ENCODE measurements around the gene SAG. TPM values are rescaled to one million over a fixed set of nuclear protein-coding genes. Genes with fewer than 3 reads are reported as not detected.

SAG gene
- total and polyA plus RNA-seq, 9 of the 15 experiments (the other 6 are each of a cell fraction or from before 2014, with no cell fraction given): 0.04 to 0.64 (median 0.31) TPM; not detected in 5

DNA sequence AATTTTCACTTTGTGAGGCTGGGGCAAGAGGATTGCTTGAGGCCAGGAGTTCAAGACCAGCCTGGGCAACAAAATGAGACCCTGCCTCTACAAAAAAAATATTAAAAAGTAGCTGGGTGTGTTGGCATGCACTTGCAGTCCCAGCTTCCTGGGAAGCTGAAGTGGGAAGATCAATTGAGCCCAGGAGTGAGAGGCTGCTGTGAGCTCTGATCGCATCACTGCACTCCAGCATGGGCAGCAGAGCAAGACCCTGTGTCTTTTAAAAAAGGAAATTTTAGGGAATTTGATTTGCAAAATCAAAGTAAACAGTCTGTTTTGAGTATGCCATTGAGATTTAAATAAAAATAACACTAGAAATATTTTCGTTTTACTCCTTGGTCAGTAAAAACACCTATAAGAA, 28.7 kb upstream of the SAG start:
- 67% methylated on average over 1 of the region's 2 CpGs for WGBS (ENCODE audit: insufficient coverage, low coverage, missing lambda C conversion rate)
- ATAC-seq: no peak
- Histone ChIP-seq H3K36me3 (ENCODE audit: control insufficient read depth, insufficient read depth, low read length) (peaks cover 89% of the 10 kb centered on the region; the same call in 2 of the 3 replicates), H3K4me3 (no peak overlapping the region), H2AFZ (ENCODE audit: low read depth, low read length) (no peak overlapping the region), H4K20me1 (replicated peaks; ENCODE audit: control insufficient read depth, insufficient read depth, low read length) (no peaks in the 10 kb centered on the region), H3K4me1 (replicated peaks in 1 of 2; ENCODE audit: control insufficient read depth in 2 of 2, insufficient read depth in 2 of 2, low read length in 2 of 2) (no peaks in the 10 kb centered on the region), H3K9ac (ENCODE audit: insufficient read depth in 1 of 2, low read depth in 2 of 2, low read length in 2 of 2) (no peak overlapping the region), H3K4me2 (ENCODE audit: insufficient read depth, low read length) (no peak overlapping the region), H3K9me3 (replicated peaks; ENCODE audit: control insufficient read depth, insufficient read depth, low read depth, low read length) (no peaks in the 10 kb centered on the region), H3K27ac (ENCODE audit: extremely low read depth, low read depth, low read length) (no peak overlapping the region), H3K9me1 (ENCODE audit: control insufficient read depth, insufficient read depth, low read length) (no peaks in the 10 kb centered on the region), H3K27me3 (ENCODE audit: control insufficient read depth in 2 of 2, insufficient read depth in 2 of 2, low read length in 2 of 2) (no peaks in the 10 kb centered on the region), H3K79me2 (ENCODE audit: control insufficient read depth, insufficient read depth, low read length) (no peaks in the 10 kb centered on the region)
- CTCF ChIA-PET (ENCODE audit: low intra/inter-chr PET ratio): no interaction called here
- BruUV-seq (replicated peaks): no TSS peak
- intact Hi-C loops (cut with micrococcal nuclease) (no loop called here), in situ Hi-C loops (cut with MboI) (no loop called here)
- no peak for DNase-seq (ENCODE audit: extremely low read depth in 1 of 4, low spot score in 3 of 4)
- POLR2A ChIA-PET: no interaction called here
- no peak for FAIRE-seq
- TF ChIP-seq XRCC3 (IDR thresholded peaks at IDR 0.05) (no peak), SMC3 (conservative IDR thresholded peaks at IDR 0.05; ENCODE audit: insufficient read depth, low read depth, low read length) (no peak), HDGF (IDR thresholded peaks at IDR 0.05) (no peak), IFI16 (CRISPR knock-in tag; IDR thresholded peaks at IDR 0.05) (no peak), ZNF212 (CRISPR knock-in tag; IDR thresholded peaks at IDR 0.05) (no peak), HDAC1 (IDR thresholded peaks at IDR 0.05) (no peak), TRIM25 (IDR thresholded peaks at IDR 0.05; ENCODE audit: borderline replicate concordance) (no peak), ZC3H8 (IDR thresholded peaks at IDR 0.05) (no peak), HMG20B (CRISPR knock-in tag; IDR thresholded peaks at IDR 0.05) (no peak)
- TF ChIP-seq, protein P1, sequence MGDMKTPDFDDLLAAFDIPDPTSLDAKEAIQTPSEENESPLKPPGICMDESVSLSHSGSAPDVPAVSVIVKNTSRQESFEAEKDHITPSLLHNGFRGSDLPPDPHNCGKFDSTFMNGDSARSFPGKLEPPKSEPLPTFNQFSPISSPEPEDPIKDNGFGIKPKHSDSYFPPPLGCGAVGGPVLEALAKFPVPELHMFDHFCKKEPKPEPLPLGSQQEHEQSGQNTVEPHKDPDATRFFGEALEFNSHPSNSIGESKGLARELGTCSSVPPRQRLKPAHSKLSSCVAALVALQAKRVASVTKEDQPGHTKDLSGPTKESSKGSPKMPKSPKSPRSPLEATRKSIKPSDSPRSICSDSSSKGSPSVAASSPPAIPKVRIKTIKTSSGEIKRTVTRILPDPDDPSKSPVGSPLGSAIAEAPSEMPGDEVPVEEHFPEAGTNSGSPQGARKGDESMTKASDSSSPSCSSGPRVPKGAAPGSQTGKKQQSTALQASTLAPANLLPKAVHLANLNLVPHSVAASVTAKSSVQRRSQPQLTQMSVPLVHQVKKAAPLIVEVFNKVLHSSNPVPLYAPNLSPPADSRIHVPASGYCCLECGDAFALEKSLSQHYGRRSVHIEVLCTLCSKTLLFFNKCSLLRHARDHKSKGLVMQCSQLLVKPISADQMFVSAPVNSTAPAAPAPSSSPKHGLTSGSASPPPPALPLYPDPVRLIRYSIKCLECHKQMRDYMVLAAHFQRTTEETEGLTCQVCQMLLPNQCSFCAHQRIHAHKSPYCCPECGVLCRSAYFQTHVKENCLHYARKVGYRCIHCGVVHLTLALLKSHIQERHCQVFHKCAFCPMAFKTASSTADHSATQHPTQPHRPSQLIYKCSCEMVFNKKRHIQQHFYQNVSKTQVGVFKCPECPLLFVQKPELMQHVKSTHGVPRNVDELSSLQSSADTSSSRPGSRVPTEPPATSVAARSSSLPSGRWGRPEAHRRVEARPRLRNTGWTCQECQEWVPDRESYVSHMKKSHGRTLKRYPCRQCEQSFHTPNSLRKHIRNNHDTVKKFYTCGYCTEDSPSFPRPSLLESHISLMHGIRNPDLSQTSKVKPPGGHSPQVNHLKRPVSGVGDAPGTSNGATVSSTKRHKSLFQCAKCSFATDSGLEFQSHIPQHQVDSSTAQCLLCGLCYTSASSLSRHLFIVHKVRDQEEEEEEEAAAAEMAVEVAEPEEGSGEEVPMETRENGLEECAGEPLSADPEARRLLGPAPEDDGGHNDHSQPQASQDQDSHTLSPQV (IDR thresholded peaks at IDR 0.05): no peak
- TF ChIP-seq, protein P2, sequence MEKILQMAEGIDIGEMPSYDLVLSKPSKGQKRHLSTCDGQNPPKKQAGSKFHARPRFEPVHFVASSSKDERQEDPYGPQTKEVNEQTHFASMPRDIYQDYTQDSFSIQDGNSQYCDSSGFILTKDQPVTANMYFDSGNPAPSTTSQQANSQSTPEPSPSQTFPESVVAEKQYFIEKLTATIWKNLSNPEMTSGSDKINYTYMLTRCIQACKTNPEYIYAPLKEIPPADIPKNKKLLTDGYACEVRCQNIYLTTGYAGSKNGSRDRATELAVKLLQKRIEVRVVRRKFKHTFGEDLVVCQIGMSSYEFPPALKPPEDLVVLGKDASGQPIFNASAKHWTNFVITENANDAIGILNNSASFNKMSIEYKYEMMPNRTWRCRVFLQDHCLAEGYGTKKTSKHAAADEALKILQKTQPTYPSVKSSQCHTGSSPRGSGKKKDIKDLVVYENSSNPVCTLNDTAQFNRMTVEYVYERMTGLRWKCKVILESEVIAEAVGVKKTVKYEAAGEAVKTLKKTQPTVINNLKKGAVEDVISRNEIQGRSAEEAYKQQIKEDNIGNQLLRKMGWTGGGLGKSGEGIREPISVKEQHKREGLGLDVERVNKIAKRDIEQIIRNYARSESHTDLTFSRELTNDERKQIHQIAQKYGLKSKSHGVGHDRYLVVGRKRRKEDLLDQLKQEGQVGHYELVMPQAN (IDR thresholded peaks at IDR 0.05; ENCODE audit: borderline replicate concordance): no peak
- TF ChIP-seq, protein P3, sequence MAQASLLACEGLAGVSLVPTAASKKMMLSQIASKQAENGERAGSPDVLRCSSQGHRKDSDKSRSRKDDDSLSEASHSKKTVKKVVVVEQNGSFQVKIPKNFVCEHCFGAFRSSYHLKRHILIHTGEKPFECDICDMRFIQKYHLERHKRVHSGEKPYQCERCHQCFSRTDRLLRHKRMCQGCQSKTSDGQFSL (CRISPR knock-in tag; IDR thresholded peaks at IDR 0.05): no peak
- TF ChIP-seq, protein P3 (tag; IDR thresholded peaks at IDR 0.05): no peak
- TF ChIP-seq, protein P4, sequence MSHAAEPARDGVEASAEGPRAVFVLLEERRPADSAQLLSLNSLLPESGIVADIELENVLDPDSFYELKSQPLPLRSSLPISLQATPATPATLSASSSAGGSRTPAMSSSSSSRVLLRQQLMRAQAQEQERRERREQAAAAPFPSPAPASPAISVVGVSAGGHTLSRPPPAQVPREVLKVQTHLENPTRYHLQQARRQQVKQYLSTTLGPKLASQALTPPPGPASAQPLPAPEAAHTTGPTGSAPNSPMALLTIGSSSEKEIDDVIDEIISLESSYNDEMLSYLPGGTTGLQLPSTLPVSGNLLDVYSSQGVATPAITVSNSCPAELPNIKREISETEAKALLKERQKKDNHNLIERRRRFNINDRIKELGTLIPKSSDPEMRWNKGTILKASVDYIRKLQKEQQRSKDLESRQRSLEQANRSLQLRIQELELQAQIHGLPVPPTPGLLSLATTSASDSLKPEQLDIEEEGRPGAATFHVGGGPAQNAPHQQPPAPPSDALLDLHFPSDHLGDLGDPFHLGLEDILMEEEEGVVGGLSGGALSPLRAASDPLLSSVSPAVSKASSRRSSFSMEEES (CRISPR knock-in tag; IDR thresholded peaks at IDR 0.05): no peak
